PC-3 (cell line): Measurements from ENCODE around the gene MGP.

Experiments used
- EZH2 ChIP-seq: fragments of 300-600 bp; sonication (generic); IDR thresholded peaks from one replicate; pipeline ENCODE4 v1.6.1; 2017; ENCODE audit warnings: antibody characterized with exemption, mild to moderate bottlenecking, low read length; ENCODE audit not compliant: unreplicated experiment
- EZH2phosphoT487 ChIP-seq: fragments of 300-600 bp; sonication (generic); IDR thresholded peaks from 2 replicates; pipeline ENCODE4 v1.6.1; 2018; ENCODE audit warnings: mild to moderate bottlenecking, antibody characterized with exemption, low read length, borderline replicate concordance
- TF ChIP-seq, protein P1 (sequence below): fragments of 300-600 bp; sonication (generic); conservative IDR thresholded peaks from 2 replicates; pipeline ENCODE4 v1.5.1; 2017; ENCODE audit warnings: antibody characterized with exemption, low read depth, mild to moderate bottlenecking, low read length

DNA sequence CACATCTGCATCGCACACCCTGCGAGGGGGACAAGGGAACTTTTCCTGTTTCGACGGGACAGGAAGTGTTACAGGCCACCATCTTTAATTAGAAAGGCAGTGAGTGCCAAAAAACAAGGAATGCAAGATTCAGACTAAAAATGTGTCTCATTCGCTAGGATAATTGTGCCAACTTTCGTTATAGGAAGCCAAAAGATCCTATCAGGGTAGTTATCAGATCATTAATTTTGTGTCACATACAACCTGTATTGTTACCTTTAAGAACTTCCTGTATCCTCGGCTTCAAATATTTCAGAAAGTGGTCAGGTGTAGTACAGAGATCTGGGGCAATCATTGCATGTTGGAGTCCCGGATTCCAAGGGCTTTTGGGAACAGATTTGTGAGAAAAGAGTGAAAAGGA is 19.2 kb upstream of the MGP start:
- TF ChIP-seq, protein P1, sequence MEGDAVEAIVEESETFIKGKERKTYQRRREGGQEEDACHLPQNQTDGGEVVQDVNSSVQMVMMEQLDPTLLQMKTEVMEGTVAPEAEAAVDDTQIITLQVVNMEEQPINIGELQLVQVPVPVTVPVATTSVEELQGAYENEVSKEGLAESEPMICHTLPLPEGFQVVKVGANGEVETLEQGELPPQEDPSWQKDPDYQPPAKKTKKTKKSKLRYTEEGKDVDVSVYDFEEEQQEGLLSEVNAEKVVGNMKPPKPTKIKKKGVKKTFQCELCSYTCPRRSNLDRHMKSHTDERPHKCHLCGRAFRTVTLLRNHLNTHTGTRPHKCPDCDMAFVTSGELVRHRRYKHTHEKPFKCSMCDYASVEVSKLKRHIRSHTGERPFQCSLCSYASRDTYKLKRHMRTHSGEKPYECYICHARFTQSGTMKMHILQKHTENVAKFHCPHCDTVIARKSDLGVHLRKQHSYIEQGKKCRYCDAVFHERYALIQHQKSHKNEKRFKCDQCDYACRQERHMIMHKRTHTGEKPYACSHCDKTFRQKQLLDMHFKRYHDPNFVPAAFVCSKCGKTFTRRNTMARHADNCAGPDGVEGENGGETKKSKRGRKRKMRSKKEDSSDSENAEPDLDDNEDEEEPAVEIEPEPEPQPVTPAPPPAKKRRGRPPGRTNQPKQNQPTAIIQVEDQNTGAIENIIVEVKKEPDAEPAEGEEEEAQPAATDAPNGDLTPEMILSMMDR, result no peak
- no peak for TF ChIP-seq EZH2phosphoT487
- no peak for TF ChIP-seq EZH2
